Neural cell (in vitro differentiated cells): ENCODE data around the gene ANAPC10. TPM values are rescaled to one million over a fixed set of nuclear protein-coding genes. Genes with fewer than 3 reads are reported as not detected.

Experiments
- H2AFZ ChIP-seq: fragments of 200-600, 300-800 bp; sonication (generic), shearing (Covaris generic); 2 replicates; pipeline ENCODE4 v1.6.0; 2014; ENCODE audit warnings: low read depth, mild to moderate bottlenecking, antibody characterized with exemption, low read length, moderate library complexity
- H3F3A ChIP-seq: fragments of 200-600 bp; shearing (Covaris generic); 2 replicates; pipeline ENCODE4 v1.6.1; 2016; ENCODE audit warnings: mild to moderate bottlenecking, moderate library complexity, mixed read lengths, antibody characterized with exemption, low read length; ENCODE audit not compliant: insufficient read depth, poor library complexity, severe bottlenecking
- H3K27ac ChIP-seq: fragments of 200-600, 300-800 bp; sonication (generic), shearing (Covaris generic); 2 replicates; pipeline ENCODE4 v1.5.1; 2014; ENCODE audit warnings: mild to moderate bottlenecking, low read length, moderate library complexity
- H3K27me3 ChIP-seq: fragments of 300-800, 200-600 bp; sonication (generic), shearing (Covaris generic); 2 replicates; pipeline ENCODE4 v1.6.0; 2014; ENCODE audit warnings: mild to moderate bottlenecking, low read depth, low read length, moderate library complexity; ENCODE audit not compliant: insufficient read depth
- H3K36me3 ChIP-seq: fragments of 300-800, 200-600 bp; sonication (generic), shearing (Covaris generic); 2 replicates; pipeline ENCODE4 v1.5.1; 2014; ENCODE audit warnings: mild to moderate bottlenecking, antibody characterized with exemption, low read length, moderate library complexity; ENCODE audit not compliant: insufficient read depth
- H3K4me2 ChIP-seq: fragments of 300-800, 200-600 bp; sonication (generic), shearing (Covaris generic); 2 replicates; pipeline ENCODE4 v1.6.0; 2014; ENCODE audit warnings: mild to moderate bottlenecking, low read length
- H3K4me3 ChIP-seq: fragments of 300-800, 200-600 bp; sonication (generic), shearing (Covaris generic); 2 replicates; pipeline ENCODE4 v1.5.1; 2014; ENCODE audit warnings: mild to moderate bottlenecking, low read length, moderate library complexity
- H3K79me2 ChIP-seq: fragments of 200-600 bp; shearing (Covaris generic); replicated peaks from 2 replicates; pipeline ENCODE4 v1.6.0; 2014; ENCODE audit warnings: mild to moderate bottlenecking, low read length, moderate library complexity; ENCODE audit not compliant: insufficient read depth
- H3K9ac ChIP-seq: fragments of 300-800, 200-600 bp; sonication (generic), shearing (Covaris generic); 2 replicates; pipeline ENCODE4 v1.6.1; 2016; ENCODE audit warnings: mild to moderate bottlenecking, low read length, mixed read lengths
- H3K9me2 ChIP-seq: fragments of 200-600 bp; shearing (Covaris generic); 2 replicates; pipeline ENCODE4 v1.6.1; 2016; ENCODE audit warnings: mild to moderate bottlenecking, low read length, mixed read lengths; ENCODE audit not compliant: insufficient read depth
- H3K9me3 ChIP-seq: fragments of 200-600, 300-800 bp; sonication (generic), shearing (Covaris generic); 2 replicates; pipeline ENCODE4 v1.6.1; 2016; ENCODE audit warnings: mild to moderate bottlenecking, mixed run types, low read length, moderate library complexity, mixed read lengths
- H4K20me1 ChIP-seq: fragments of 200-600 bp; shearing (Covaris generic); 2 replicates; pipeline ENCODE4 v1.6.1; 2016; ENCODE audit warnings: mild to moderate bottlenecking, mixed run types; ENCODE audit not compliant: insufficient read depth
- CTCF ChIP-seq: fragments of 450-650 bp; IDR thresholded peaks from 2 replicates; pipeline ENCODE4 v1.5.1; 2014; ENCODE audit warnings: antibody characterized with exemption, mild to moderate bottlenecking, moderate library complexity; ENCODE audit not compliant: poor library complexity, severe bottlenecking
- EP300 ChIP-seq: fragments of 450-650 bp; conservative IDR thresholded peaks from 2 replicates; pipeline ENCODE4 v1.6.1; 2014; ENCODE audit warnings: antibody characterized with exemption, mild to moderate bottlenecking, moderate library complexity; ENCODE audit not compliant: poor library complexity, severe bottlenecking
- EZH2 ChIP-seq: fragments of 200-600, 300-800 bp; shearing (Covaris generic), sonication (generic); IDR thresholded peaks from 2 replicates; pipeline ENCODE4 v1.6.1; 2014; ENCODE audit warnings: antibody characterized with exemption, low read length, borderline replicate concordance, mild to moderate bottlenecking; ENCODE audit not compliant: insufficient read depth, poor library complexity, severe bottlenecking
- MXI1 ChIP-seq: fragments of 450-650 bp; conservative IDR thresholded peaks from 2 replicates; pipeline ENCODE4 v1.6.1; 2014; ENCODE audit warnings: antibody characterized with exemption, mild to moderate bottlenecking; ENCODE audit not compliant: poor library complexity, severe bottlenecking
- POLR2AphosphoS5 ChIP-seq: IDR thresholded peaks from 2 replicates; pipeline ENCODE4 v1.6.1; 2012
- RAD21 ChIP-seq: fragments of 450-650 bp; conservative IDR thresholded peaks from 2 replicates; pipeline ENCODE4 v1.6.1; 2014; ENCODE audit warnings: antibody characterized with exemption, mild to moderate bottlenecking, moderate library complexity
- REST ChIP-seq: IDR thresholded peaks from 2 replicates; pipeline ENCODE4 v1.6.1; 2012; ENCODE audit warnings: borderline replicate concordance
- SMC3 ChIP-seq: fragments of 450-650 bp; conservative IDR thresholded peaks from 2 replicates; pipeline ENCODE4 v1.6.1; 2014; ENCODE audit warnings: antibody characterized with exemption, mild to moderate bottlenecking, moderate library complexity; ENCODE audit not compliant: poor library complexity
- TAF1 ChIP-seq: IDR thresholded peaks from 2 replicates; pipeline ENCODE4 v1.6.1; 2012; ENCODE audit warnings: low read depth
- polyA plus RNA-seq: library from polyadenylated mRNA; depleted of rRNA; stranded (reverse); fragments of >200 nt; gene quantifications from 2 replicates; pipeline ENCODE4 v1.2.3, GENCODE V29; 2014

Gene ANAPC10
- polyA plus RNA-seq, 1 donor from 2014 or later, result 37.7 TPM

- Histone ChIP-seq H3K9ac (no peak overlapping the region), H3K4me3 (no peak overlapping the region), H3K27me3 (no peaks in the 10 kb centered on the region), H3F3A (no peaks in the 10 kb centered on the region), H3K27ac (no peak overlapping the region), H3K9me3 (no peaks in the 10 kb centered on the region), H3K36me3 (no peaks in the 10 kb centered on the region), H3K79me2 (no peaks in the 10 kb centered on the region), H4K20me1 (no peaks in the 10 kb centered on the region), H3K9me2 (no peaks in the 10 kb centered on the region), H3K4me2 (no peak overlapping the region), H2AFZ (no peak overlapping the region)
- TF ChIP-seq RAD21 (no peak), SMC3 (no peak), TAF1 (no peak), REST (no peak), POLR2AphosphoS5 (no peak), MXI1 (no peak), CTCF (no peak), EP300 (no peak), EZH2 (no peak)
Measured at GRCh38 chr4:145049241-145049640, 48.8 kb downstream of the ANAPC10 start.

GRCh38 chr4:145048817-145049216 lies 49.2 kb downstream of the ANAPC10 start:
- H3F3A ChIP-seq, result no peaks in the 10 kb centered on the region
- H3K36me3 ChIP-seq, result no peaks in the 10 kb centered on the region
- H3K9ac ChIP-seq, result no peak overlapping the region
- no peak overlapping the region for H2AFZ ChIP-seq
- H3K9me2 ChIP-seq, result no peaks in the 10 kb centered on the region
- H3K79me2 ChIP-seq, result no peaks in the 10 kb centered on the region
- H3K4me2 ChIP-seq, result no peak overlapping the region
- H3K4me3 ChIP-seq, result no peak overlapping the region
- H4K20me1 ChIP-seq, result no peaks in the 10 kb centered on the region
- TF ChIP-seq EP300 (no peak), SMC3 (no peak), EZH2 (no peak), POLR2AphosphoS5 (no peak)
- H3K9me3 ChIP-seq, result no peaks in the 10 kb centered on the region
- H3K27me3 ChIP-seq, result no peaks in the 10 kb centered on the region
- no peak overlapping the region for H3K27ac ChIP-seq
